ENCODE measurements around the gene NF1.

Gene NF1

GRCh38 chr17:31130286-31131224, 35.8 kb downstream of the NF1 start (continued):
- no peak for TF ChIP-seq ZNF398 (tag by site-specific recombination; IDR thresholded peaks at IDR 0.05)

GRCh38 chr17:31131299-31131698, 36.5 kb downstream of the NF1 start:
- no peak overlapping the region for H3K4me3 ChIP-seq (ENCODE audit: low read depth, low read length)
- H3K27ac ChIP-seq (ENCODE audit: extremely low read depth, low read depth, low read length), result 0 out of 2 replicates have a peak overlapping the region, but pooled peaks have one; percentile 10
- peaks cover 0 to 10% of the 10 kb centered on the region in 2 experiments; a peak in 1 of 3 replicates for H3K36me3 ChIP-seq (ENCODE audit: control insufficient read depth in 2 of 2, insufficient read depth in 1 of 2, low read length in 2 of 2)
- CTCF ChIA-PET, result no interaction called here
- POLR2A ChIA-PET, result no interaction called here
- peaks cover 2% of the 10 kb centered on the region; the same call in 1 of the 2 replicates for H3K4me1 ChIP-seq (ENCODE audit: control insufficient read depth, insufficient read depth, low read length)
- no peak for TF ChIP-seq IKZF3 (tag by site-specific recombination; IDR thresholded peaks at IDR 0.05)
- no peak for TF ChIP-seq HIC1 (tag by site-specific recombination; IDR thresholded peaks at IDR 0.05)
- TF ChIP-seq ZNF16 (tag by site-specific recombination; IDR thresholded peaks at IDR 0.05; ENCODE audit: low read depth), result no peak
- no peak for TF ChIP-seq INSM2 (tag by site-specific recombination; IDR thresholded peaks at IDR 0.05)
- TF ChIP-seq ZNF174 (tag by site-specific recombination; IDR thresholded peaks at IDR 0.05), result no peak
- no peak for TF ChIP-seq SALL2 (tag by site-specific recombination; IDR thresholded peaks at IDR 0.05; ENCODE audit: borderline replicate concordance)
- no peak for TF ChIP-seq ZNF558 (tag by site-specific recombination; IDR thresholded peaks at IDR 0.05)
- no peak for TF ChIP-seq ZNF776 (tag by site-specific recombination; IDR thresholded peaks at IDR 0.05; ENCODE audit: borderline replicate concordance)
- TF ChIP-seq REPIN1 (tag by site-specific recombination; IDR thresholded peaks at IDR 0.05; ENCODE audit: low read depth), result no peak
- TF ChIP-seq ZNF792 (tag by site-specific recombination; IDR thresholded peaks at IDR 0.05), result no peak
- no peaks in the 10 kb centered on the region for H3K9me3 ChIP-seq (ENCODE audit: control insufficient read depth, insufficient read depth, low read depth, low read length)

- Histone ChIP-seq H3K4me1 (ENCODE audit: control insufficient read depth, insufficient read depth, low read length) (peaks cover 2% of the 10 kb centered on the region; the same call in 1 of the 2 replicates), H3K4me3 (ENCODE audit: low read depth, low read length) (no peak overlapping the region), H3K9me3 (ENCODE audit: control insufficient read depth, insufficient read depth, low read depth, low read length) (no peaks in the 10 kb centered on the region), H3K27ac (ENCODE audit: extremely low read depth, low read depth, low read length) (no peak overlapping the region), H3K36me3 (ENCODE audit: control insufficient read depth in 2 of 2, insufficient read depth in 1 of 2, low read length in 2 of 2) (peaks cover 0 to 7% of the 10 kb centered on the region in 2 experiments; a peak in 1 of 3 replicates)
- ChIA-PET CTCF (no interaction called here), POLR2A (interaction anchor here (0.6 kb wide), 1 partner anchor 37 kb away, joined by 3 read pairs; no protein-coding TSS in a partner anchor)
- TF ChIP-seq ZNF768 (tag by site-specific recombination; IDR thresholded peaks at IDR 0.05), result no peak
- no peak for TF ChIP-seq ZNF114 (tag by site-specific recombination; IDR thresholded peaks at IDR 0.05)
- TF ChIP-seq PRDM6 (tag by site-specific recombination; IDR thresholded peaks at IDR 0.05), result no peak
- TF ChIP-seq ZNF530 (tag by site-specific recombination; IDR thresholded peaks at IDR 0.05; ENCODE audit: low read depth), result no peak
- TF ChIP-seq ZNF280D (tag by site-specific recombination; IDR thresholded peaks at IDR 0.05), result no peak
- TF ChIP-seq ZNF26 (tag by site-specific recombination; IDR thresholded peaks at IDR 0.05), result no peak
- TF ChIP-seq ZBTB17 (tag by site-specific recombination; IDR thresholded peaks at IDR 0.05), result no peak
These were observed 38.2 kb downstream of the NF1 start for GRCh38 chr17:31132977-31133376.

Data from HEK293 (cell line).